B cell (primary cell): ENCODE measurements around the gene CUL9. TPM values are rescaled to one million over a fixed set of nuclear protein-coding genes. Genes with fewer than 3 reads are reported as not detected.

Experiments
- ATAC-seq: fragments of 200-7000 bp; cut with Tn5 transposase; one replicate; pipeline ENCODE4 v1.10.0; 2021; ENCODE audit warnings: low read depth, mild to moderate bottlenecking, moderate number of reproducible peaks, moderate library complexity
- CTCF ChIA-PET: fragments of 350-600 bp; sonication (Branson Sonifier 250); formaldehyde crosslinking; loops from one replicate; lab custom pipeline; 2021; ENCODE audit warnings: antibody characterized with exemption, inconsistent platforms; lab: Charles Lee
- POLR2A ChIA-PET: fragments of 350-600 bp; sonication (Branson Sonifier 250); formaldehyde crosslinking; loops from one replicate; lab custom pipeline; 2021; ENCODE audit warnings: antibody characterized with exemption; lab: Charles Lee
- DNase-seq: peaks from one replicate; pipeline ENCODE4 v3.0.0; 2013
- H2AFZ ChIP-seq: 2 replicates; pipeline ENCODE4 v1.6.1; 2012; ENCODE audit warnings: mild to moderate bottlenecking, low read depth, low read length; ENCODE audit not compliant: insufficient read depth, poor library complexity, severe bottlenecking
- H3K27ac ChIP-seq, 2 donors: 1 replicate in 1 of 2; 2 replicates in 1 of 2; pipeline ENCODE4 v1.5.1; 2012 to 2013; ENCODE audit warnings: low read length in 2 of 2, mild to moderate bottlenecking in 2 of 2, moderate library complexity in 1 of 2
- H3K27me3 ChIP-seq, 4 experiments: fragments of 200-600 bp in 1 of 4; sonication (generic) in 1 of 4; replicated peaks in 1 of 4; 1 replicate in 2 of 4; 2 replicates in 2 of 4; pipeline versions ENCODE4 v1.6.1 to v1.7.0; 2013 to 2016; ENCODE audit warnings: low read length in 3 of 4, mild to moderate bottlenecking in 2 of 4, mixed read lengths in 1 of 4, moderate library complexity in 1 of 4; ENCODE audit not compliant: insufficient read depth in 4 of 4, control insufficient read depth in 3 of 4; ENCODE audit errors: control extremely low read depth in 1 of 4
- H3K36me3 ChIP-seq, 2 experiments: replicated peaks in 1 of 2; 1 replicate in 1 of 2; 2 replicates in 1 of 2; pipeline versions ENCODE4 v1.6.1 to v1.7.1; 2013; ENCODE audit warnings: low read length in 1 of 2; ENCODE audit not compliant: insufficient read depth in 2 of 2, control insufficient read depth in 1 of 2; ENCODE audit errors: control extremely low read depth in 1 of 2, extremely low read depth in 1 of 2
- H3K4me1 ChIP-seq, 2 donors: fragments of 200-600 bp in 1 of 2; sonication (generic) in 1 of 2; 1 replicate in 1 of 2; 2 replicates in 1 of 2; pipeline versions ENCODE4 v1.5.1 to v1.6.1; 2013 to 2017; ENCODE audit warnings: low read length in 2 of 2; ENCODE audit not compliant: control insufficient read depth in 2 of 2, insufficient read depth in 2 of 2
- H3K4me2 ChIP-seq: replicated peaks from 2 replicates; pipeline ENCODE3; 2012; ENCODE audit warnings: mild to moderate bottlenecking, low read depth, low read length; ENCODE audit not compliant: poor library complexity, severe bottlenecking
- H3K4me3 ChIP-seq, 5 experiments: fragments of 200-600 bp in 1 of 5; sonication (generic) in 1 of 5; 1 replicate in 3 of 5; 2 replicates in 2 of 5; pipeline versions ENCODE4 v1.5.1 to v1.7.0; 2011 to 2016; ENCODE audit warnings: low read length in 4 of 5, mild to moderate bottlenecking in 4 of 5, low read depth in 2 of 5, control low read depth in 1 of 5, moderate library complexity in 1 of 5; ENCODE audit not compliant: insufficient read depth in 1 of 5; ENCODE audit errors: control extremely low read depth in 1 of 5, extremely low read depth in 1 of 5
- H3K79me2 ChIP-seq: fragments of 200-600 bp; sonication (generic); one replicate; pipeline ENCODE4 v1.6.0; 2016; ENCODE audit warnings: low read length; ENCODE audit not compliant: control insufficient read depth, insufficient read depth
- H3K9ac ChIP-seq: fragments of 200-600 bp; sonication (generic); 2 replicates; pipeline ENCODE4 v1.6.1; 2017; ENCODE audit warnings: mild to moderate bottlenecking, low read length, moderate library complexity
- H3K9me3 ChIP-seq, 3 donors: one replicate each; pipeline versions ENCODE4 v1.6.1 to v1.7.1; 2013; ENCODE audit warnings: low read length in 2 of 3; ENCODE audit not compliant: control insufficient read depth in 2 of 3, insufficient read depth in 1 of 3; ENCODE audit errors: control extremely low read depth in 1 of 3
- H4K20me1 ChIP-seq: 2 replicates; pipeline ENCODE4 v1.6.0; 2012; ENCODE audit warnings: mild to moderate bottlenecking, low read length; ENCODE audit not compliant: insufficient read depth, control insufficient read depth, poor library complexity, severe bottlenecking
- H3K27ac Mint-ChIP-seq: one replicate; pipeline ENCODE4 v1.8.0; 2021; ENCODE audit warnings: mixed read lengths
- H3K27me3 Mint-ChIP-seq: one replicate; pipeline ENCODE4 v1.8.0; 2021; ENCODE audit warnings: mixed read lengths
- H3K4me1 Mint-ChIP-seq: one replicate; pipeline ENCODE4 v1.8.0; 2021; ENCODE audit warnings: mixed read lengths
- H3K4me3 Mint-ChIP-seq: one replicate; pipeline ENCODE4 v1.8.0; 2021; ENCODE audit warnings: mixed read lengths
- H3K9me3 Mint-ChIP-seq: one replicate; pipeline ENCODE4 v1.8.0; 2022; ENCODE audit warnings: mixed read lengths; ENCODE audit not compliant: insufficient read depth
- CTCF ChIP-seq: fragments of 200-600 bp; IDR thresholded peaks from one replicate; pipeline ENCODE4 v1.8.0; 2022; ENCODE audit warnings: antibody characterized with exemption, mild to moderate bottlenecking
- EZH2 ChIP-seq: IDR thresholded peaks from 2 replicates; pipeline ENCODE4 v1.6.1; 2012; ENCODE audit warnings: borderline replicate concordance, low read depth, mild to moderate bottlenecking, moderate library complexity, low read length; ENCODE audit not compliant: insufficient read depth, poor library complexity, severe bottlenecking
- WGBS: methylation state at CpG from one replicate; pipeline ENCODE4 v1.1.5; 2013; ENCODE audit warnings: missing lambda C conversion rate; ENCODE audit not compliant: insufficient coverage; 5-methylcytosine and 5-hydroxymethylcytosine counted together
- intact Hi-C: fragments of 100-400 bp; cut with micrococcal nuclease; formaldehyde crosslinking; loops from one replicate; pipeline ENCODE4 v1.10.0; 2022
- polyA plus RNA-seq: library from polyadenylated mRNA; depleted of rRNA; stranded (reverse); fragments of >200 nt; gene quantifications from 2 replicates; pipeline ENCODE4 v1.2.3, GENCODE V29; 2012
- total RNA-seq, 2 donors: library from RNA; stranded (reverse); fragments of 120-200 nt in 1 of 2; gene quantifications; 1 replicate in 1 of 2; 2 replicates in 1 of 2; pipeline versions ENCODE4 v1.2.3 to v1.2.4, GENCODE V29; 2013 to 2022

Gene CUL9
- total and polyA plus RNA-seq, 2 donors (not counting 1 experiment from before 2014, with no cell fraction given) = 98.0 to 110 TPM

GRCh38 chr6:43187821-43188220, 5.8 kb downstream of the CUL9 start:
- Histone ChIP-seq H3K4me2 (no peak overlapping the region), H3K4me3 (no peak overlapping the region), H3K79me2 (peaks cover 57% of the 10 kb centered on the region), H4K20me1 (no peaks in the 10 kb centered on the region), H3K36me3 (peaks cover 6 to 54% of the 10 kb centered on the region in 2 experiments), H3K27ac (no peak overlapping the region), H3K9ac (no peak overlapping the region), H2AFZ (no peak overlapping the region), H3K4me1 (peaks cover 8% of the 10 kb centered on the region in 2 donors), H3K9me3 (no peaks in the 10 kb centered on the region), H3K27me3 (no peaks in the 10 kb centered on the region)
- DNase-seq = no peak
- ChIA-PET CTCF (no interaction called here), POLR2A (no interaction called here)
- H3K27ac Mint-ChIP-seq = no peak overlapping the region
- TF ChIP-seq EZH2 = no peak
- TF ChIP-seq CTCF = no peak
- no peak overlapping the region for H3K4me3 Mint-ChIP-seq
- intact Hi-C loops = no loop called here
- ATAC-seq = no peak
- H3K4me1 Mint-ChIP-seq = peaks cover 23% of the 10 kb centered on the region
- 98% methylated on average over 6 of the region's 7 CpGs for WGBS
- H3K27me3 Mint-ChIP-seq = no peaks in the 10 kb centered on the region
- no peaks in the 10 kb centered on the region for H3K9me3 Mint-ChIP-seq

GRCh38 chr6:43188426-43188825, 6.4 kb downstream of the CUL9 start:
- DNase-seq (no peak), ATAC-seq (no peak)
- no peak overlapping the region for H2AFZ ChIP-seq
- H3K27ac Mint-ChIP-seq = no peak overlapping the region
- H3K79me2 ChIP-seq = peaks cover 55% of the 10 kb centered on the region
- no peak overlapping the region for H3K27ac ChIP-seq
- no peaks in the 10 kb centered on the region for H3K9me3 Mint-ChIP-seq
- no peak overlapping the region for H3K9ac ChIP-seq
- CTCF ChIA-PET = no interaction called here
- H3K9me3 ChIP-seq = no peaks in the 10 kb centered on the region
- no peak overlapping the region for H3K4me2 ChIP-seq
- no peaks in the 10 kb centered on the region for H4K20me1 ChIP-seq
- POLR2A ChIA-PET = no interaction called here
- no peaks in the 10 kb centered on the region for H3K27me3 Mint-ChIP-seq
- H3K4me3 ChIP-seq = no peak overlapping the region
- peaks cover 6 to 60% of the 10 kb centered on the region in 2 experiments for H3K36me3 ChIP-seq
- H3K27me3 ChIP-seq = no peaks in the 10 kb centered on the region
- peaks cover 17% of the 10 kb centered on the region for H3K4me1 Mint-ChIP-seq
- H3K4me3 Mint-ChIP-seq = no peak overlapping the region
- 97% methylated on average over 9 of the region's 10 CpGs for WGBS
- no peak for TF ChIP-seq EZH2
- TF ChIP-seq CTCF = no peak
- intact Hi-C loops = no loop called here
- peaks cover 1 to 2% of the 10 kb centered on the region in 2 donors for H3K4me1 ChIP-seq
